ENCODE data around the gene ACSM3. TPM values are rescaled to one million over a fixed set of nuclear protein-coding genes. Genes with fewer than 3 reads are reported as not detected.

Gene ACSM3
- total and polyA plus RNA-seq, 4 experiments from 2014 or later: 3.3 to 6.7 (median 5.4) TPM

DNA sequence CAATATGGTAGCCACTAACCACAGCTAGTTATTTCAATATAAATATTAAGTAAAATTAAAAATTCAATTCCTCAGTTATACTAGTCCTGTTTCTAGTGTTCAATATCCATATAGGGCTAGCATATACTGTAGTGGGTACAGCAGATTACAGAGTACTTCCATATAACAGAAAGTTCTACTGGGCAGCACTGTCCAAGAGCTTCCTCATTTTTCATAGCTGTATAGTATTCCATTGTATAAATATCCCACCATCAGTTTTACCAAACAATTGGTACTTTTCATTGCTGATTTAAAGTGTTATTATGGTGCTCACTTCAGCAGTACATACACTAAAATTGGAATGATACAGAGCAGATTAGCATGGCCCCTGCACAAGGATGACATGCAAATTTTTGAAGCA lies 20.4 kb downstream of the ACSM3 start:
- Mint-ChIP-seq H3K27me3 (no peaks in the 10 kb centered on the region), H3K9me3 (no peaks in the 10 kb centered on the region), H3K4me1 (no peaks in the 10 kb centered on the region), H3K36me3 (peaks cover 5 to 7% of the 10 kb centered on the region in 2 donors), H3K27ac (no peak overlapping the region), H3K4me3 (no peak overlapping the region)
- ChIA-PET CTCF (ENCODE audit: partially characterized antibody) (interaction anchor here (0.6 kb wide), 1 partner anchor 10 kb away, joined by 3 read pairs; no protein-coding TSS in a partner anchor), POLR2A (ENCODE audit: partially characterized antibody) (no interaction called here)
- Histone ChIP-seq H3K27ac (ENCODE audit: low read depth, low read length) (no peak overlapping the region), H3K4me1 (ENCODE audit: insufficient read depth, low read length) (no peaks in the 10 kb centered on the region), H3K36me3 (ENCODE audit: insufficient read depth, low read length) (no peaks in the 10 kb centered on the region), H3K9me3 (ENCODE audit: control insufficient read depth in 1 of 2, low read length in 2 of 2) (no peaks in the 10 kb centered on the region), H3K4me3 (ENCODE audit: low read length in 2 of 2) (no peak overlapping the region), H3K27me3 (ENCODE audit: insufficient read depth, low read length) (no peaks in the 10 kb centered on the region)
- intact Hi-C loops (cut with micrococcal nuclease): no loop called here
- no peak for DNase-seq

DNA sequence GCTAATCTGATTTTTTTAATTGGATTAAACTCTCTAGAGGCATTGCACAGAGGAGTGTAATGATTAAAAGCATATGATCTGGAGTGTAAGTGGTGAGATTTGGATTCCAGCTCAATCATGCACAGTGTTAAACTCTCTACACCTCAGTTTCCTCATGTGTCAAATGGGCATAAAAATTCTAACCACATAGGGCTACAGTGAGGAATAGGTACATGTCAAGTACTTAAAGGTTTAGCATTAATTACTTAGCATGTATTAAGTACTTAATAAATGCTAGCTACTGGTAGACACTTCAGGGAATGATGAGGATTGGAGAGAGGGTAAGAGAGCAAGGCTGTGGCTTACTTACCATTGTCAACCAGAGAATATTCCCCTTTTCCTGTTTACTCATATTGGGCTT lies 25.3 kb downstream of the ACSM3 start:
- no peaks in the 10 kb centered on the region for H3K27me3 ChIP-seq (ENCODE audit: insufficient read depth, low read length)

DNA sequence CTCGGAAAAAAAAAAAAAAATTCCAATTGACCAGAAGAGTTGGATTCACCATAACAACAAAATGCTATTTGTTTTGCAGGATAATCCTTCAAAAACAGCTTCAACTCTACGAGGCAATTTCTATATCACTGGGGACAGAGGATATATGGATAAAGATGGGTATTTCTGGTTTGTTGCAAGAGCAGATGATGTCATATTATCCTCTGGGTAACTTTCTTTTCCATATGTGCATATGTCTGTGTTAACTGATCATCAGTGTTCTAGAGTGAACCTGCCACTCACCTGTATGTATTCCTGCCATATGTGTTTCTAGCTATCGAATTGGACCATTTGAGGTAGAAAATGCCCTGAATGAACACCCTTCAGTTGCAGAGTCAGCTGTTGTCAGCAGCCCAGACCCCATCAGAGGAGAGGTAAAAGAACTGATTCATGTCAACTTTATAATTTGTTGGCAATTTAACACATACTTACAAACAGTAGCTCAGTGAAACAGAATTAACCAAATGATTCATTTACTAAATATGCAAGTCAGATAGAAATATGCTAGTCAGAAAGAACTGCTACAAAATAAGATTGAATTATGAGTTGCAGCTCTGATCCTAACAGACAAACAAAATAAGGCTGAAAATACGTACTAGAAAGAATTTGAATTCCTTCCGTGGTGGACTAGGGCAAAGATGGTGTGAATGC lies 28.3 kb downstream of the ACSM3 start:
- no peaks in the 10 kb centered on the region for H3K27me3 ChIP-seq (ENCODE audit: insufficient read depth, low read length)
- Mint-ChIP-seq H3K27me3 (no peaks in the 10 kb centered on the region), H3K4me1 (no peaks in the 10 kb centered on the region), H3K9me3 (no peaks in the 10 kb centered on the region), H3K36me3 (no peaks in the 10 kb centered on the region), H3K27ac (no peak overlapping the region), H3K4me3 (no peak overlapping the region)
- no peak overlapping the region for H3K4me3 ChIP-seq (ENCODE audit: low read length in 2 of 2)
- POLR2A ChIA-PET (ENCODE audit: partially characterized antibody): interaction anchor here (0.8 to 1.6 kb wide), 2 partner anchors 14 to 50 kb away, joined by 3 to 4 read pairs; partner anchors contain the start of genes ERI2 and REXO5
- H3K4me1 ChIP-seq (ENCODE audit: insufficient read depth, low read length): no peaks in the 10 kb centered on the region
- no peaks in the 10 kb centered on the region for H3K9me3 ChIP-seq (ENCODE audit: control insufficient read depth in 1 of 2, low read length in 2 of 2)
- H3K27ac ChIP-seq (ENCODE audit: low read depth, low read length): no peak overlapping the region
- H3K36me3 ChIP-seq (ENCODE audit: insufficient read depth, low read length): no peaks in the 10 kb centered on the region
- intact Hi-C loops (cut with micrococcal nuclease): loop anchor here (10.0 kb wide), 1 partner anchor 293 kb away; no protein-coding TSS in a partner anchor
- CTCF ChIA-PET (ENCODE audit: partially characterized antibody): interaction anchor here (4.1 kb wide), 1 partner anchor 13 kb away, joined by 15 read pairs; the partner anchor contains the start of genes ERI2 and REXO5
- no peak for DNase-seq

More for the DNA sequence above, 25.3 kb downstream of the ACSM3 start:
- H3K9me3 ChIP-seq (ENCODE audit: control insufficient read depth in 1 of 2, low read length in 2 of 2): no peaks in the 10 kb centered on the region
- H3K4me3 ChIP-seq (ENCODE audit: low read length in 2 of 2): no peak overlapping the region
- H3K4me3 Mint-ChIP-seq: no peak overlapping the region
- no peak overlapping the region for H3K27ac Mint-ChIP-seq
- DNase-seq: no peak
- H3K9me3 Mint-ChIP-seq: no peaks in the 10 kb centered on the region
- ChIA-PET CTCF (ENCODE audit: partially characterized antibody) (interaction anchor here (0.7 kb wide), 1 partner anchor 8 kb away, joined by 3 read pairs; no protein-coding TSS in a partner anchor), POLR2A (ENCODE audit: partially characterized antibody) (no interaction called here)
- intact Hi-C loops (cut with micrococcal nuclease): no loop called here
- no peak overlapping the region for H3K27ac ChIP-seq (ENCODE audit: low read depth, low read length)
- no peaks in the 10 kb centered on the region for H3K27me3 Mint-ChIP-seq
- no peaks in the 10 kb centered on the region for H3K36me3 ChIP-seq (ENCODE audit: insufficient read depth, low read length)
- no peaks in the 10 kb centered on the region for H3K4me1 ChIP-seq (ENCODE audit: insufficient read depth, low read length)
- H3K36me3 Mint-ChIP-seq: peaks cover 0 to 3% of the 10 kb centered on the region in 2 donors
- H3K4me1 Mint-ChIP-seq: no peaks in the 10 kb centered on the region

DNA sequence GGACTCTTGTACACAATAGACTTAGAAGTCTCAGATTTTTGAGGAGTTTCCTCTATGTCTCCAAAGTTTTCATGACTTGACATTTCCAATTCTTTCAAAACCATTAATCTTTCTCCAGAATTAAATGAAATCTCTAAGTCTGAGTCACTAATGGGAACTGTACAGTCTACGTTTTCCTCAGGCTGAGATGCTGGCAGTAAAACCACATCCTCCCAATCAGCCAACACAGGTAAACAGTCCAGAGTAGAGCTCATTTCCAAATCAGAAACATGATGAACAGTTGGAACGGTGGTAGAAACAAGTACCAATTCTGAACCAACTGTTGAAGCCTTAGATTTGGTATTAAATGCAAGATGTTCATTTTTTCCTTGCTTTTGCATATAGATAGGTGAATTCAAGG lies 34.5 kb downstream of the ACSM3 start:
- Histone ChIP-seq H3K27me3 (ENCODE audit: insufficient read depth, low read length) (no peaks in the 10 kb centered on the region), H3K4me3 (ENCODE audit: low read length in 2 of 2) (no peak overlapping the region), H3K4me1 (ENCODE audit: insufficient read depth, low read length) (peaks cover 17% of the 10 kb centered on the region), H3K27ac (ENCODE audit: low read depth, low read length) (no peak overlapping the region), H3K36me3 (ENCODE audit: insufficient read depth, low read length) (no peaks in the 10 kb centered on the region), H3K9me3 (ENCODE audit: control insufficient read depth in 1 of 2, low read length in 2 of 2) (no peaks in the 10 kb centered on the region)
- peaks cover 14 to 22% (median 17%) of the 10 kb centered on the region in 4 donors for H3K4me1 Mint-ChIP-seq
- H3K4me3 Mint-ChIP-seq: peak overlapping the region in 1 of 8 donors; percentile 15
- ChIA-PET POLR2A (ENCODE audit: partially characterized antibody) (interaction anchor here (1.0 to 1.2 kb wide), 2 partner anchors 8 to 34 kb away, joined by 3 to 4 read pairs; partner anchors contain the start of genes ACSM3, ERI2 and REXO5), CTCF (ENCODE audit: partially characterized antibody) (interaction anchor here (1.0 to 1.5 kb wide), 3 partner anchors 22 to 76 kb away, joined by 3 read pairs; partner anchors contain the start of gene ACSM3)
- intact Hi-C loops (cut with micrococcal nuclease): loop anchor here (2.0 to 10.0 kb wide), 2 partner anchors 58 to 286 kb away; partner anchors contain the start of gene THUMPD1
- H3K27me3 Mint-ChIP-seq: no peaks in the 10 kb centered on the region
- H3K27ac Mint-ChIP-seq: peak overlapping the region in 6 of 7 donors; percentile 7 to 82 (median 81)
- peak in 4 of 5 donors; percentile 12 to 32 (median 12) for DNase-seq
- H3K9me3 Mint-ChIP-seq: no peaks in the 10 kb centered on the region
- no peaks in the 10 kb centered on the region for H3K36me3 Mint-ChIP-seq

DNA sequence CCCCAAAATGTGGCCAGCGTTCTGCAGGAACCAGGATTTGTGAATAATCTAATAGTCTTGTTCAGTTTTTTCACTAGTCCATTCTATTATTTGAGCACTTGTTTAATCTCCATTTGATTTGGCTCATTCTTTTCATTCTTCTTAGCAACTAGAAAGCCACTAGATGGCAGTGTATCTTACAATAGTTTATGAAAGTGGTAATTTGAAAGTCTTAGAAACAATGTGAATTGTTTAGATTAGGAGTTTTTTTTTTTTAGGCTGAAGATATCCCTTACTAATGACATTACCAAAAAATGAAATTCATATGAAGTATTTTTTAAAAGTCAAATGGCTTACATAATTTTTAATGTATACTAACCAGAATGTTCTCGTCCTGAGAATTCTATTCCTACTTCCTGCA lies 35.8 kb downstream of the ACSM3 start:
- peak overlapping the region in 1 of 7 donors; percentile 17 for H3K27ac Mint-ChIP-seq
- no peaks in the 10 kb centered on the region for H3K27me3 Mint-ChIP-seq
- POLR2A ChIA-PET (ENCODE audit: partially characterized antibody): interaction anchor here (1.0 to 1.2 kb wide), 2 partner anchors 36 to 103 kb away, joined by 3 read pairs; partner anchors contain the start of gene ACSM3
- DNase-seq: peak in 4 of 5 donors; percentile 5 to 45 (median 14)
- Histone ChIP-seq H3K27me3 (ENCODE audit: insufficient read depth, low read length) (no peaks in the 10 kb centered on the region), H3K4me3 (ENCODE audit: low read length in 2 of 2) (no peak overlapping the region), H3K27ac (ENCODE audit: low read depth, low read length) (no peak overlapping the region), H3K4me1 (ENCODE audit: insufficient read depth, low read length) (peaks cover 17% of the 10 kb centered on the region), H3K9me3 (ENCODE audit: control insufficient read depth in 1 of 2, low read length in 2 of 2) (no peaks in the 10 kb centered on the region), H3K36me3 (ENCODE audit: insufficient read depth, low read length) (no peaks in the 10 kb centered on the region)
- peak overlapping the region in 1 of 8 donors; percentile 17 for H3K4me3 Mint-ChIP-seq
- intact Hi-C loops (cut with micrococcal nuclease): loop anchor here (2.0 to 10.0 kb wide), 2 partner anchors 59 to 285 kb away; partner anchors contain the start of gene THUMPD1
- CTCF ChIA-PET (ENCODE audit: partially characterized antibody): interaction anchor here (1.2 to 1.5 kb wide), 2 partner anchors 21 to 35 kb away, joined by 3 read pairs; partner anchors contain the start of gene ACSM3
- H3K36me3 Mint-ChIP-seq: no peaks in the 10 kb centered on the region
- H3K4me1 Mint-ChIP-seq: peaks cover 15 to 22% (median 17%) of the 10 kb centered on the region in 4 donors
- H3K9me3 Mint-ChIP-seq: no peaks in the 10 kb centered on the region

DNA sequence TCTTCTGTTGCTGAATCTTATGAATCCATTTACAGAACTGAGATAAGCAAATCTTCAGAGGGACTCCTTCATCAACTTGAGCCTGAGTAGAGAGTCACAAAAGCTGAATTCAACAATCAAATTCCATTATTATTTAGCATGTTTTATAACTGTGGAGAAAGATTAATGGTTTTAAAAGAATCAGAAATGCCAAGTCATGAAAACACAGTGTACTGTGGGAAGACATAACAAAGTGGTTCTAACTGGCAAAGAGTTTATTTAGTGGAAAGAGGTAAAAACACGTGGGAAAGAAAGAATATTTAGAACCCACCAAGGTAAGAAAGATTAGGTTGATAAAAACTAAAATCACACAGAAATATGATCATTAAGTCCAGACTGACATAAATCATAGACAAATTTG lies 37.5 kb downstream of the ACSM3 start:
- H3K27ac Mint-ChIP-seq: peak overlapping the region in 1 of 7 donors; percentile 64
- Histone ChIP-seq H3K4me3 (ENCODE audit: low read length in 2 of 2) (no peak overlapping the region), H3K27me3 (ENCODE audit: insufficient read depth, low read length) (no peaks in the 10 kb centered on the region), H3K27ac (ENCODE audit: low read depth, low read length) (no peak overlapping the region), H3K9me3 (ENCODE audit: control insufficient read depth in 1 of 2, low read length in 2 of 2) (no peaks in the 10 kb centered on the region), H3K36me3 (ENCODE audit: insufficient read depth, low read length) (no peaks in the 10 kb centered on the region), H3K4me1 (ENCODE audit: insufficient read depth, low read length) (peaks cover 17% of the 10 kb centered on the region)
- peaks cover 15 to 29% (median 19%) of the 10 kb centered on the region in 4 donors for H3K4me1 Mint-ChIP-seq
- no peak for DNase-seq
- intact Hi-C loops (cut with micrococcal nuclease): loop anchor here (10.0 kb wide), 1 partner anchor 104 kb away; the partner anchor contains the start of genes DCUN1D3 and LYRM1
- POLR2A ChIA-PET (ENCODE audit: partially characterized antibody): no interaction called here
- CTCF ChIA-PET (ENCODE audit: partially characterized antibody): interaction anchor here (1.2 kb wide), 1 partner anchor 49 kb away, joined by 3 read pairs; no protein-coding TSS in a partner anchor
- H3K9me3 Mint-ChIP-seq: no peaks in the 10 kb centered on the region
- H3K4me3 Mint-ChIP-seq: no peak overlapping the region
- no peaks in the 10 kb centered on the region for H3K27me3 Mint-ChIP-seq
- H3K36me3 Mint-ChIP-seq: peaks cover 0 to under 1% of the 10 kb centered on the region in 2 donors

DNA sequence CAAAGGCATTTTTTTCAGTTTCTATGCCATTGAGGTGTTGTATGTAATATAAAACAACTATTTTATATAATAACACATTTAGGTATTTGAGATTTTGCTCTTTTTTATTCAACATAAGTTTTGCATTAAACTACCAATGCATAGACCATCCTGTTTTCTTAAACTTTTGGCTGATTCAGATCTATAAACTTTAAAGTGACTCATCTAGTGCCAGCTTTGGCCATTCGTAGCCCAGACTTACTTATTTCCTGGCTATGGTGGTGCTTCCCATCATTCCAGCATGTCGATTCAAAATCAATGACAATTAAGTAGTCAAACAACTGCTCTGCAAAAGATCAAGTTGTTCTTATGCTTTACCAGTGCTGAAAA lies 39.4 kb downstream of the ACSM3 start:
- H3K4me1 Mint-ChIP-seq: peaks cover 15 to 40% (median 25%) of the 10 kb centered on the region in 4 donors
- Histone ChIP-seq H3K36me3 (ENCODE audit: insufficient read depth, low read length) (no peaks in the 10 kb centered on the region), H3K4me1 (ENCODE audit: insufficient read depth, low read length) (peaks cover 21% of the 10 kb centered on the region), H3K27me3 (ENCODE audit: insufficient read depth, low read length) (no peaks in the 10 kb centered on the region), H3K4me3 (ENCODE audit: low read length in 2 of 2) (no peak overlapping the region), H3K27ac (ENCODE audit: low read depth, low read length) (no peak overlapping the region), H3K9me3 (ENCODE audit: control insufficient read depth in 1 of 2, low read length in 2 of 2) (no peaks in the 10 kb centered on the region)
- POLR2A ChIA-PET (ENCODE audit: partially characterized antibody): no interaction called here
- CTCF ChIA-PET (ENCODE audit: partially characterized antibody): no interaction called here
- H3K27me3 Mint-ChIP-seq: no peaks in the 10 kb centered on the region
- intact Hi-C loops (cut with micrococcal nuclease): loop anchor here (10.0 kb wide), 1 partner anchor 102 kb away; the partner anchor contains the start of genes DCUN1D3 and LYRM1
- H3K4me3 Mint-ChIP-seq: no peak overlapping the region
- no peaks in the 10 kb centered on the region for H3K9me3 Mint-ChIP-seq
- peak overlapping the region in 3 of 7 donors; percentile 16 to 82 (median 50) for H3K27ac Mint-ChIP-seq
- peaks cover 0 to 5% of the 10 kb centered on the region in 2 donors for H3K36me3 Mint-ChIP-seq
- no peak for DNase-seq
